Adrenal gland (tissue), 5 donors: Measurements from ENCODE around the gene HAUS1.

Experiments
- CTCF ChIP-seq, 6 experiments: fragments of 450-650 bp in 4 of 6; fragments of 200-600 bp in 2 of 6; sonication (generic) in 1 of 6; IDR thresholded peaks; 1 replicate in 5 of 6; 2 replicates in 1 of 6; pipeline versions ENCODE4 v1.5.1 to v1.8.0; 2016 to 2021; ENCODE audit warnings: antibody characterized with exemption in 6 of 6, mild to moderate bottlenecking in 2 of 6, moderate library complexity in 1 of 6
- POLR2A ChIP-seq, 2 donors: fragments of 450-650 bp; IDR thresholded peaks; one replicate each; pipeline ENCODE4 v1.6.1; 2017; ENCODE audit warnings: antibody characterized with exemption in 2 of 2, mild to moderate bottlenecking in 2 of 2, moderate library complexity in 1 of 2
- donor health status: DM: no; HTN: no; CAD: no.

GRCh38 chr18:46133534-46133933 is 29.3 kb downstream of the HAUS1 start:
- no peak for TF ChIP-seq CTCF (IDR thresholded peaks at IDR 0.05)
- no peak for TF ChIP-seq POLR2A (IDR thresholded peaks at IDR 0.05)
